KMS-11 (cell line): ENCODE results near the gene TIAM1.
"Not testable (repeated sequence)": the region's sequence is repeated elsewhere in the genome, so short reads cannot be mapped to it uniquely, and the experiment has no call there.

Experiments used
- H2AFZ ChIP-seq: fragments of 200-600 bp; sonication (generic); 2 replicates; pipeline ENCODE4 v1.6.1; 2016; ENCODE audit warnings: antibody characterized with exemption, mixed run types, low read depth
- H3K27ac ChIP-seq: fragments of 200-600 bp; sonication (generic); 2 replicates; pipeline ENCODE4 v1.6.1; 2016; ENCODE audit warnings: mild to moderate bottlenecking, mixed run types
- H3K27me3 ChIP-seq: fragments of 200-600 bp; sonication (generic); 2 replicates; pipeline ENCODE4 v1.6.1; 2017; ENCODE audit warnings: mild to moderate bottlenecking, low read depth, mixed run types, moderate library complexity; ENCODE audit not compliant: insufficient read depth
- H3K36me3 ChIP-seq: fragments of 200-600 bp; sonication (generic); 2 replicates; pipeline ENCODE4 v1.6.1; 2017; ENCODE audit warnings: mild to moderate bottlenecking, mixed run types; ENCODE audit not compliant: insufficient read depth
- H3K4me1 ChIP-seq: fragments of 200-600 bp; sonication (generic); 2 replicates; pipeline ENCODE4 v1.6.1; 2016; ENCODE audit warnings: mild to moderate bottlenecking, low read depth, mixed run types; ENCODE audit not compliant: poor library complexity, severe bottlenecking
- H3K4me2 ChIP-seq: fragments of 200-600 bp; sonication (generic); 2 replicates; pipeline ENCODE4 v1.7.0; 2016; ENCODE audit warnings: mild to moderate bottlenecking, mixed run types
- H3K4me3 ChIP-seq: fragments of 200-600 bp; sonication (generic); IDR thresholded peaks from 2 replicates; pipeline ENCODE4 v1.6.1; 2017; ENCODE audit warnings: low read depth, low read length, mixed read lengths; ENCODE audit not compliant: insufficient read depth
- H3K79me2 ChIP-seq: fragments of 200-600 bp; sonication (generic); 2 replicates; pipeline ENCODE4 v1.6.1; 2016; ENCODE audit warnings: low read depth, mixed run types; ENCODE audit not compliant: insufficient read depth
- H3K9ac ChIP-seq: fragments of 200-600 bp; sonication (generic); 2 replicates; pipeline ENCODE4 v1.6.1; 2016; ENCODE audit warnings: mild to moderate bottlenecking, mixed run types
- H4K20me1 ChIP-seq: fragments of 200-600 bp; sonication (generic); 2 replicates; pipeline ENCODE4 v1.6.1; 2016; ENCODE audit warnings: mild to moderate bottlenecking, mixed run types; ENCODE audit not compliant: insufficient read depth
- CTCF ChIP-seq: fragments of 200-600 bp; sonication (generic); conservative IDR thresholded peaks from 2 replicates; pipeline ENCODE4 v1.6.1; 2017; ENCODE audit warnings: low read depth, mild to moderate bottlenecking, antibody characterized with exemption, low read length, moderate library complexity, mixed read lengths

The TIAM1 gene

GRCh38 chr21:31230937-31231336 lies 113.1 kb downstream of the TIAM1 start:
- Histone ChIP-seq H3K9ac (no peak overlapping the region), H3K79me2 (no peaks in the 10 kb centered on the region), H3K36me3 (no peaks in the 10 kb centered on the region), H2AFZ (no peak overlapping the region), H3K4me3 (no peak overlapping the region), H4K20me1 (no peaks in the 10 kb centered on the region), H3K4me2 (no peak overlapping the region), H3K4me1 (no peaks in the 10 kb centered on the region), H3K27ac (no peak overlapping the region), H3K27me3 (no peaks in the 10 kb centered on the region)
- no peak for TF ChIP-seq CTCF

- H3K27ac ChIP-seq, H3K27me3 ChIP-seq, H3K4me3 ChIP-seq, H3K4me1 ChIP-seq, H3K9ac ChIP-seq, H4K20me1 ChIP-seq, H3K4me2 ChIP-seq, H3K36me3 ChIP-seq, H3K79me2 ChIP-seq, H2AFZ ChIP-seq: not testable (repeated sequence)
Observed at GRCh38 chr21:31228723-31229122, 115.3 kb downstream of the TIAM1 start.

GRCh38 chr21:31225713-31226112 lies 118.3 kb downstream of the TIAM1 start:
- no peaks in the 10 kb centered on the region for H3K27me3 ChIP-seq
- no peak overlapping the region for H3K4me3 ChIP-seq
- no peak overlapping the region for H3K9ac ChIP-seq
- TF ChIP-seq CTCF, result no peak
- no peaks in the 10 kb centered on the region for H3K79me2 ChIP-seq
- H3K4me2 ChIP-seq, result no peak overlapping the region
- H3K27ac ChIP-seq, result no peak overlapping the region
- no peak overlapping the region for H2AFZ ChIP-seq
- no peaks in the 10 kb centered on the region for H4K20me1 ChIP-seq
- no peaks in the 10 kb centered on the region for H3K4me1 ChIP-seq
- no peaks in the 10 kb centered on the region for H3K36me3 ChIP-seq

- H3K4me3 ChIP-seq, result no peak overlapping the region
- H3K9ac ChIP-seq, result no peak overlapping the region
- no peaks in the 10 kb centered on the region for H3K4me1 ChIP-seq
- no peak overlapping the region for H2AFZ ChIP-seq
- no peak overlapping the region for H3K27ac ChIP-seq
- no peaks in the 10 kb centered on the region for H3K79me2 ChIP-seq
- no peaks in the 10 kb centered on the region for H3K36me3 ChIP-seq
- no peaks in the 10 kb centered on the region for H3K27me3 ChIP-seq
- H3K4me2 ChIP-seq, result no peak overlapping the region
- no peak for TF ChIP-seq CTCF
- no peaks in the 10 kb centered on the region for H4K20me1 ChIP-seq
Observed at GRCh38 chr21:31222142-31222541, 121.9 kb downstream of the TIAM1 start.

- Histone ChIP-seq H3K9ac (no peak overlapping the region), H4K20me1 (no peaks in the 10 kb centered on the region), H3K4me1 (no peaks in the 10 kb centered on the region), H3K4me3 (no peak overlapping the region), H2AFZ (no peak overlapping the region), H3K36me3 (no peaks in the 10 kb centered on the region), H3K27ac (no peak overlapping the region), H3K79me2 (no peaks in the 10 kb centered on the region), H3K4me2 (no peak overlapping the region), H3K27me3 (no peaks in the 10 kb centered on the region)
- no peak for TF ChIP-seq CTCF
Observed at GRCh38 chr21:31221043-31221442, 123.0 kb downstream of the TIAM1 start.
